CD4-positive, alpha-beta T cell treated with Interleukin-1 beta for 1 hour (primary cell): ENCODE results near the gene HAS3.

Source experiments
- DNase-seq, 2 donors: peaks; one replicate each; pipeline ENCODE4 v3.0.0-alpha.2; 2020 to 2022

Gene HAS3

DNA sequence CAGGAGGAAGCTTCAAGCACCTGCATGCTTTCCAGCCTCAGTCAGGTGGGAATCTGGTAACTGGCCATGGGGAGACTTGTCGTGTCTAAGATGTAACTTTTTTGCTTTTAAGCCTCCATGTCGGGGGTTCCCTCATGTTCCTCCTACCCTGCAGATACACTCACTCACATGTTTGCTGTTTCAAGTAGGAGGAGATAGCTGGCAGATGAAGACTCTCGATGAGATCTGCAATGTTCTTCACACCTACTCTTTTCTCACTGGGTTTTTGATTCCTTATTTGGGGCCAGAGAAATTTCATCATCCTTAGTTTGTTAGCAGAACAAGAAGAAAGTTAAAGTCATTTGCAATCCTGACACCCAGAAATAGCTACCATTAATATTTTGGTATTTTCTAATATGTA lies 51.7 kb downstream of the HAS3 start:
- DNase-seq, result no peak

GRCh38 chr16:69160192-69160591 lies 54.7 kb downstream of the HAS3 start:
- DNase-seq, result no peak

GRCh38 chr16:69165584-69165983 lies 60.1 kb downstream of the HAS3 start:
- DNase-seq, result no peak

DNA sequence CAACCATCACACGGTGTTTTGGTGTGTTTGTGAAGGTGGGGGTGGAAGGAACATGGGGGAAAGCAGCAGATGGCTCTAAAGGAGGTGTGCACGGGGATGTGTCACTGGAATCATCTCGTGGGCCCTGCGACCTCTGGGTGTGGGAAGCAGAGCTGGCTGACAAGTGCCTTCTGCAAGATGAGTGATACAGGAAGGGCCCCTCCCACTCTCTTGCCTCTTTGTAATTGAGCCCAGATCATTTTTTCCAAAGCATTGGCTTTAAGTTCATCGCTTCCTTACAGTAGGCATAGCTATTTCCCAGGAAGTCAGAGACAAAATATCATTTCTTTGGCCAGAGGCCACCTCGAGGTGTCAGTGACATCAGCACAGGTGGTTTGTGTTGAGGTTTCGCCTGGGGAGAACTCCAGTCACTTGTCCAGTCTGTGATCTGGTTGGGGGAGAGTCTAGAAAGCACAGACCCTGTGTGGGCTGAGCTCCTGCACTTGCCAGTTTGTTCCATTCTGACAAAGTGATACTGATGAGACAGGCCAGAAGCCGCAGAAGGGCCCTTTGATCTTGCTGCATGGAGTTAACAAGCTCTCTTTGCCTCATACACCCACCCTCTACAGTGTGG lies 60.9 kb downstream of the HAS3 start:
- DNase-seq, result peak in 1 of 2 donors; percentile 16

- DNase-seq, result no peak
Measured at GRCh38 chr16:69166946-69167930, 61.8 kb downstream of the HAS3 start.
